Uterus (tissue), 4 donors: ENCODE results near the gene SLC9A6. TPM values are rescaled to one million over a fixed set of nuclear protein-coding genes. Genes with fewer than 3 reads are reported as not detected.
"Not testable (repeated sequence)": the region's sequence is repeated elsewhere in the genome, so short reads cannot be mapped to it uniquely, and the experiment has no call there.

Source experiments
- DNase-seq, 2 donors: peaks; one replicate each; pipeline ENCODE4 v3.0.0-alpha.2; 2019 to 2020
- H3K27ac ChIP-seq, 2 donors: fragments of 200-600 bp; sonication (generic); 1 replicate in 1 of 2; 2 replicates in 1 of 2; pipeline ENCODE4 v1.5.1; 2016 to 2018
- H3K27me3 ChIP-seq, 2 donors: fragments of 200-600 bp; sonication (generic); one replicate each; pipeline ENCODE4 v1.5.1; 2018 to 2019; ENCODE audit warnings: control low read depth in 1 of 2
- H3K36me3 ChIP-seq, 2 donors: fragments of 200-600 bp; sonication (generic); one replicate each; pipeline ENCODE4 v1.5.1; 2019; ENCODE audit warnings: control low read depth in 1 of 2
- H3K4me1 ChIP-seq, 2 donors: fragments of 200-600 bp; sonication (generic); one replicate each; pipeline ENCODE4 v1.5.1; 2018 to 2019; ENCODE audit warnings: control low read depth in 1 of 2
- H3K4me3 ChIP-seq, 2 donors: fragments of 200-600 bp; sonication (generic); 1 replicate in 1 of 2; 2 replicates in 1 of 2; pipeline ENCODE4 v1.5.1; 2018 to 2019; ENCODE audit warnings: mild to moderate bottlenecking in 1 of 2
- H3K9me3 ChIP-seq, 2 donors: fragments of 200-600 bp; sonication (generic); one replicate each; pipeline ENCODE4 v1.5.1; 2019; ENCODE audit warnings: control low read depth in 1 of 2
- CTCF ChIP-seq, 4 experiments: fragments of 200-600 bp in 2 of 4; fragments of 450-650 bp in 2 of 4; sonication (generic) in 2 of 4; IDR thresholded peaks; one replicate each; pipeline ENCODE4 v1.5.1; 2016 to 2019; ENCODE audit warnings: antibody characterized with exemption in 4 of 4, mild to moderate bottlenecking in 2 of 4, moderate library complexity in 1 of 4
- POLR2A ChIP-seq, 2 donors: fragments of 450-650 bp; IDR thresholded peaks; one replicate each; pipeline ENCODE4 v1.6.1; 2016; ENCODE audit warnings: antibody characterized with exemption in 2 of 2, mild to moderate bottlenecking in 1 of 2, moderate library complexity in 1 of 2
- intact Hi-C: fragments of 100-400 bp; cut with DNase I; formaldehyde crosslinking; loops from one replicate; pipeline ENCODE4 v1.15.1; 2023; ENCODE audit warnings: low total_unique reads
- total RNA-seq, 4 donors: library from RNA; depleted of rRNA in 3 of 4; stranded (reverse); fragments of >200 nt in 3 of 4; gene quantifications; one replicate each; pipeline versions ENCODE4 v1.1.0 to v1.2.4, GENCODE V29; 2014 to 2023
- donor health status: DM: yes; HTN: yes; CAD: no.

Gene SLC9A6
- total RNA-seq, 4 donors from 2014 or later, result 7.9 to 33.5 (median 13.7) TPM

- H3K27me3 ChIP-seq, result no peaks in the 10 kb centered on the region
- H3K9me3 ChIP-seq, result no peaks in the 10 kb centered on the region
- H3K27ac ChIP-seq, result no peak overlapping the region
- intact Hi-C loops, result no loop called here
- no peaks in the 10 kb centered on the region for H3K36me3 ChIP-seq
- DNase-seq, result no peak
- H3K4me1 ChIP-seq, result no peaks in the 10 kb centered on the region
- no peak overlapping the region for H3K4me3 ChIP-seq
- TF ChIP-seq POLR2A (IDR thresholded peaks at IDR 0.05), result no peak
- no peak for TF ChIP-seq CTCF (IDR thresholded peaks at IDR 0.05)
Measured at GRCh38 chrX:136086521-136086920, 101.3 kb downstream of the SLC9A6 start.

GRCh38 chrX:136091898-136092297 lies 106.7 kb downstream of the SLC9A6 start:
- H3K4me1 ChIP-seq, H3K27ac ChIP-seq, H3K36me3 ChIP-seq, DNase-seq, H3K9me3 ChIP-seq, H3K4me3 ChIP-seq, intact Hi-C loops, H3K27me3 ChIP-seq: not testable (repeated sequence)

- Histone ChIP-seq H3K4me3 (no peak overlapping the region), H3K9me3 (no peaks in the 10 kb centered on the region), H3K36me3 (no peaks in the 10 kb centered on the region), H3K4me1 (no peaks in the 10 kb centered on the region), H3K27me3 (no peaks in the 10 kb centered on the region), H3K27ac (no peak overlapping the region)
- intact Hi-C loops, result no loop called here
- TF ChIP-seq POLR2A (IDR thresholded peaks at IDR 0.05) (no peak), CTCF (IDR thresholded peaks at IDR 0.05) (no peak)
- DNase-seq, result no peak
Measured at GRCh38 chrX:136094962-136095361, 109.7 kb downstream of the SLC9A6 start.

Other genes with a start within 250 kb of the SLC9A6 start
- not detected for gene CT45A3, start 217.2 kb upstream of the SLC9A6 start, total RNA-seq
- gene CT45A5, start 199.9 kb upstream of the SLC9A6 start, total RNA-seq, result not detected
- not detected for gene CT45A6, start 182.6 kb upstream of the SLC9A6 start, total RNA-seq
- gene CT45A2, start 165.4 kb upstream of the SLC9A6 start, total RNA-seq, result not detected
- not detected for gene CT45A7, start 148.2 kb upstream of the SLC9A6 start, total RNA-seq
- not detected for gene CT45A8, start 130.9 kb upstream of the SLC9A6 start, total RNA-seq
- not detected for gene CT45A9, start 113.6 kb upstream of the SLC9A6 start, total RNA-seq
- gene CT45A10, start 92.0 kb upstream of the SLC9A6 start, total RNA-seq, result not detected
- not detected for gene SAGE1, start 91.7 kb upstream of the SLC9A6 start, total RNA-seq
- 10 to 100 TPM in 3 of 4 donors, 1 to 10 TPM in 1; 5.6 to 42.6 (median 23.1) TPM for gene MMGT1, start 11.4 kb upstream of the SLC9A6 start, total RNA-seq
- gene FHL1, start 162.1 kb downstream of the SLC9A6 start, total RNA-seq, result 100 to 1,000 TPM; 279 to 745 (median 469) TPM